ENCODE results near the gene OTOP1. TPM values are rescaled to one million over a fixed set of nuclear protein-coding genes. Genes with fewer than 3 reads are reported as not detected.

OTOP1 gene
- total RNA-seq, 1 experiment from 2014 or later: not detected

DNA sequence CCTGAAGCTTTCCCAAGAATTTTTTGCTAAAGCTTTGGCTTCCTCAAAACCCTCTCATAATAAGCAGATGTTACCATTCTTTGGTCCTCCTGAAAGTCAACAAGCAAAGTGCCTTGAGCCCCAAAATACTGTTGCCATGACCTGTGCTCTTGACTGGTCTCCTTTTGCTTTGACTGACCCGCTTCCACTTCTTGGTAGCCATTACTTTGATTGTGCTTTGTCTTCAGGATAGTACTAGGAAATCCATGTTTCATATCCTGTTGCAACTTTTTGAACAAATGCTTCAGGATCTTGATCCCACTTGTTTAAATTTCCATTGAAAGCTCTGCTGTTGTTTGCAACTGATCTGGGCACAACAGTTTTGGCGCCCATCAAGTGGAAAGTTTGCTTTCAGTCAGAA, 6.9 kb upstream of the OTOP1 start:
- Histone ChIP-seq H3K79me2 (ENCODE audit: insufficient read depth, low read length) (no peaks in the 10 kb centered on the region), H2BK15ac (ENCODE audit: low read depth, low read length) (no peak overlapping the region), H4K20me1 (ENCODE audit: control insufficient read depth, insufficient read depth, insufficient read length) (no peaks in the 10 kb centered on the region), H3K14ac (ENCODE audit: insufficient read depth, low read length) (no peak overlapping the region), H3K4ac (ENCODE audit: low read depth, low read length) (no peak overlapping the region), H3K9me3 (ENCODE audit: control insufficient read depth, low read depth, low read length) (no peaks in the 10 kb centered on the region), H3K56ac (ENCODE audit: insufficient read length, low read depth, low read length) (no peak overlapping the region), H3K9ac (ENCODE audit: extremely low read depth, insufficient read length, low read length) (no peak overlapping the region), H2BK20ac (ENCODE audit: low read depth, low read length, poor library complexity, severe bottlenecking) (no peak overlapping the region), H3K18ac (ENCODE audit: insufficient read length, low read depth, low read length) (no peak overlapping the region), H3K4me1 (ENCODE audit: insufficient read depth, low read length) (no peaks in the 10 kb centered on the region), H3K23me2 (ENCODE audit: insufficient read length, low read depth, low read length, poor library complexity, severe bottlenecking) (no peaks in the 10 kb centered on the region), H4K91ac (ENCODE audit: insufficient read length, low read depth, low read length) (no peak overlapping the region), H3K79me1 (ENCODE audit: insufficient read depth, low read depth, low read length, poor library complexity, severe bottlenecking) (no peaks in the 10 kb centered on the region), H4K8ac (replicated peaks; ENCODE audit: insufficient read length, low read depth, low read length) (no peak overlapping the region), H2BK5ac (ENCODE audit: insufficient read length, low read length) (no peak overlapping the region), H4K5ac (ENCODE audit: insufficient read length, low read depth, low read length) (no peak overlapping the region), H3K27ac (ENCODE audit: insufficient read length, low read depth, low read length) (no peak overlapping the region), H2AK5ac (ENCODE audit: insufficient read length, low read length) (no peak overlapping the region), H3K23ac (ENCODE audit: insufficient read length, low read depth, low read length) (no peak overlapping the region), H2AFZ (ENCODE audit: low read length) (no peak overlapping the region), H3K4me2 (ENCODE audit: insufficient read depth, insufficient read length, low read length) (no peak overlapping the region), H2BK12ac (ENCODE audit: insufficient read length, low read depth, low read length) (no peak overlapping the region), H3T11ph (ENCODE audit: low read length) (no peak overlapping the region), H2BK120ac (ENCODE audit: low read depth, low read length, poor library complexity, severe bottlenecking) (no peak overlapping the region), H3K27me3 (ENCODE audit: insufficient read depth, low read length) (peaks cover 7% of the 10 kb centered on the region; the same call in 1 of the 2 replicates)
- Mint-ChIP-seq H3K4me3 (no peak overlapping the region), H3K36me3 (ENCODE audit: insufficient read depth in 1 of 3, low read depth in 3 of 3) (peaks cover 5 to 22% (median 22%) of the 10 kb centered on the region in 3 experiments), H3K27me3 (ENCODE audit: low read depth) (peaks cover 29% of the 10 kb centered on the region), H3K4me1 (no peaks in the 10 kb centered on the region), H3K9me3 (peaks cover 7 to 17% of the 10 kb centered on the region in 2 experiments), H3K27ac (no peak overlapping the region)
- TF ChIP-seq, protein P1, sequence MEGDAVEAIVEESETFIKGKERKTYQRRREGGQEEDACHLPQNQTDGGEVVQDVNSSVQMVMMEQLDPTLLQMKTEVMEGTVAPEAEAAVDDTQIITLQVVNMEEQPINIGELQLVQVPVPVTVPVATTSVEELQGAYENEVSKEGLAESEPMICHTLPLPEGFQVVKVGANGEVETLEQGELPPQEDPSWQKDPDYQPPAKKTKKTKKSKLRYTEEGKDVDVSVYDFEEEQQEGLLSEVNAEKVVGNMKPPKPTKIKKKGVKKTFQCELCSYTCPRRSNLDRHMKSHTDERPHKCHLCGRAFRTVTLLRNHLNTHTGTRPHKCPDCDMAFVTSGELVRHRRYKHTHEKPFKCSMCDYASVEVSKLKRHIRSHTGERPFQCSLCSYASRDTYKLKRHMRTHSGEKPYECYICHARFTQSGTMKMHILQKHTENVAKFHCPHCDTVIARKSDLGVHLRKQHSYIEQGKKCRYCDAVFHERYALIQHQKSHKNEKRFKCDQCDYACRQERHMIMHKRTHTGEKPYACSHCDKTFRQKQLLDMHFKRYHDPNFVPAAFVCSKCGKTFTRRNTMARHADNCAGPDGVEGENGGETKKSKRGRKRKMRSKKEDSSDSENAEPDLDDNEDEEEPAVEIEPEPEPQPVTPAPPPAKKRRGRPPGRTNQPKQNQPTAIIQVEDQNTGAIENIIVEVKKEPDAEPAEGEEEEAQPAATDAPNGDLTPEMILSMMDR (conservative IDR thresholded peaks at IDR 0.05): no peak
- no peak for DNase-seq
- no CpG with 5 or more reads among the region's 2 CpGs for WGBS (ENCODE audit: extremely low coverage, insufficient read length, low lambda C conversion rate)
